ENCODE measurements around the gene MTA2.

DNA sequence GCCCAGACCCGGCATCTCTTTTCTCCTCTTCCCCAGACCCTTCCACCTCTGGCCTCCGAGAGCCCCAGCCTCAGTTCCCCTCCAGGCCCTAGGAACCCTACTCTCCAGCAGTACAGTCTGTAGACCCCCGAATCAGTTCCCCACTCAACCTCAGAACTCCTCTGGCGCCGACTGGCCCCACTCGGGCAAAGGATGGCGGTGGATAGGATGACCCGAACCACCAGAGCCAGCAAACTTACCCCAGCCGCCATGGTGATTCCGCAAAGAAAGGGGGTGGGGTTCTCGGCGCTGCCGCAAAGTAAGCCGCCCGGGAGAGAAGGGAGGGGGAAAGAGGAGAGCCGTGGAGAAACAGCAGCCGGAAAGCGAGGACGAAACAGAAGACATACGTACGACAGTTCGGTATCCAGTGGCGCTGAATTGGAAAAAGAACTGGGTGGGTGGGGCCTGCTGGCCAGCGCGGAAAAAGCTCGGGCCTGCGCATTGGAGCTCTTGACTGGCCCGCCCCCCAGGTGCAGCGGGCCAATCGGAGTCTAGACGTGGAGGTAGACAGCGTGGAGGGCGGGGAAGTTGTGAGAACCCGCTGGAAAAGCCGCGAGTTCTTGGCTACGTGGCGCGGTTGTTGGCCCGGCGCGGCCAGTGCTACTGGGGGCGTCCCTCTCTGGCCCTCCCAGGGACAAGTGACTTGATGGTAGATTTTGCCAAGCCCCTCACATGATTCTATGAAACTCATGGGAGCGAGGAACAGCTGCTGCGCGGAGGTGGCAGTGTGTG, 27.9 kb downstream of the MTA2 start, which contains the start of gene EEF1G:
- TF ChIP-seq, protein P1, sequence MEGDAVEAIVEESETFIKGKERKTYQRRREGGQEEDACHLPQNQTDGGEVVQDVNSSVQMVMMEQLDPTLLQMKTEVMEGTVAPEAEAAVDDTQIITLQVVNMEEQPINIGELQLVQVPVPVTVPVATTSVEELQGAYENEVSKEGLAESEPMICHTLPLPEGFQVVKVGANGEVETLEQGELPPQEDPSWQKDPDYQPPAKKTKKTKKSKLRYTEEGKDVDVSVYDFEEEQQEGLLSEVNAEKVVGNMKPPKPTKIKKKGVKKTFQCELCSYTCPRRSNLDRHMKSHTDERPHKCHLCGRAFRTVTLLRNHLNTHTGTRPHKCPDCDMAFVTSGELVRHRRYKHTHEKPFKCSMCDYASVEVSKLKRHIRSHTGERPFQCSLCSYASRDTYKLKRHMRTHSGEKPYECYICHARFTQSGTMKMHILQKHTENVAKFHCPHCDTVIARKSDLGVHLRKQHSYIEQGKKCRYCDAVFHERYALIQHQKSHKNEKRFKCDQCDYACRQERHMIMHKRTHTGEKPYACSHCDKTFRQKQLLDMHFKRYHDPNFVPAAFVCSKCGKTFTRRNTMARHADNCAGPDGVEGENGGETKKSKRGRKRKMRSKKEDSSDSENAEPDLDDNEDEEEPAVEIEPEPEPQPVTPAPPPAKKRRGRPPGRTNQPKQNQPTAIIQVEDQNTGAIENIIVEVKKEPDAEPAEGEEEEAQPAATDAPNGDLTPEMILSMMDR (IDR thresholded peaks at IDR 0.05) = no peak
- TF ChIP-seq POLR2A (IDR thresholded peaks at IDR 0.05) = peak; percentile 33 to 95
